Measurements from ENCODE around the gene ACVRL1. TPM values are rescaled to one million over a fixed set of nuclear protein-coding genes. Genes with fewer than 3 reads are reported as not detected.

ACVRL1 gene
- polyA plus RNA-seq, 1 donor (not counting 4 experiments of a cell fraction or from before 2014, with no cell fraction given): not detected

GRCh38 chr12:51942501-51943000 lies 35.2 kb downstream of the ACVRL1 start:
- peaks cover 34% of the 10 kb centered on the region for H3K4me1 ChIP-seq (ENCODE audit: control insufficient read depth, extremely low read depth, insufficient read depth, low read length)
- H3K79me2 ChIP-seq (ENCODE audit: control insufficient read depth, insufficient read depth, low read length): no peaks in the 10 kb centered on the region
- H3K36me3 ChIP-seq (ENCODE audit: control insufficient read depth in 2 of 2, extremely low read depth in 1 of 2, insufficient read depth in 2 of 2, low read length in 2 of 2): no peaks in the 10 kb centered on the region
- H3K9ac ChIP-seq (ENCODE audit: control insufficient read depth, extremely low read depth, insufficient read depth, low read length): no peak overlapping the region
- no peaks in the 10 kb centered on the region for H4K20me1 ChIP-seq (ENCODE audit: control insufficient read depth, extremely low read depth, insufficient read depth, low read length)
- FAIRE-seq: peak; percentile 53
- no peak overlapping the region for H2AFZ ChIP-seq (ENCODE audit: control insufficient read depth, low read length)
- no peak overlapping the region for H3K4me2 ChIP-seq (ENCODE audit: control insufficient read depth, extremely low read depth, insufficient read depth, low read depth, low read length)
- no peaks in the 10 kb centered on the region for H3K27me3 ChIP-seq (ENCODE audit: control insufficient read depth, extremely low read depth, insufficient read depth, low read length)
- no peak for DNase-seq (ENCODE audit: low read depth, low spot score)
- peak overlapping the region; percentile 55 for H3K27ac ChIP-seq (ENCODE audit: control insufficient read depth, insufficient read depth, low read length)
- no peak overlapping the region for H3K4me3 ChIP-seq (ENCODE audit: control insufficient read depth in 2 of 3, extremely low read depth in 1 of 3, insufficient read depth in 2 of 3, low read depth in 1 of 3, low read length in 3 of 3)
- H3K9me1 ChIP-seq (ENCODE audit: control insufficient read depth, extremely low read depth, insufficient read depth, low read length): no peaks in the 10 kb centered on the region
- H3K9me3 ChIP-seq (ENCODE audit: control insufficient read depth, low read depth, low read length): no peaks in the 10 kb centered on the region
- dilution Hi-C loops (cut with MboI; ENCODE audit: extremely low pct_ligation_motif_present, low sequenced_read_pairs): no loop called here
- TF ChIP-seq EZH2 (IDR thresholded peaks at IDR 0.05; ENCODE audit: low read length): no peak
- no peak for TF ChIP-seq CTCF (optimal IDR thresholded peaks at IDR 0.05 in 1 of 3, IDR thresholded peaks at IDR 0.05 in 1 of 3, conservative IDR thresholded peaks at IDR 0.05 in 1 of 3; ENCODE audit: extremely low read depth in 1 of 3, insufficient read depth in 2 of 3, low read length in 3 of 3)

GRCh38 chr12:51943346-51943745 lies 36.0 kb downstream of the ACVRL1 start:
- DNase-seq (ENCODE audit: low read depth, low spot score): no peak
- H3K9me3 ChIP-seq (ENCODE audit: control insufficient read depth, low read depth, low read length): no peaks in the 10 kb centered on the region
- H4K20me1 ChIP-seq (ENCODE audit: control insufficient read depth, extremely low read depth, insufficient read depth, low read length): no peaks in the 10 kb centered on the region
- no peak overlapping the region for H2AFZ ChIP-seq (ENCODE audit: control insufficient read depth, low read length)
- H3K79me2 ChIP-seq (ENCODE audit: control insufficient read depth, insufficient read depth, low read length): no peaks in the 10 kb centered on the region
- H3K9me1 ChIP-seq (ENCODE audit: control insufficient read depth, extremely low read depth, insufficient read depth, low read length): no peaks in the 10 kb centered on the region
- no peak for TF ChIP-seq CTCF (optimal IDR thresholded peaks at IDR 0.05 in 1 of 3, IDR thresholded peaks at IDR 0.05 in 1 of 3, conservative IDR thresholded peaks at IDR 0.05 in 1 of 3; ENCODE audit: extremely low read depth in 1 of 3, insufficient read depth in 2 of 3, low read length in 3 of 3)
- TF ChIP-seq EZH2 (IDR thresholded peaks at IDR 0.05; ENCODE audit: low read length): no peak
- H3K4me1 ChIP-seq (ENCODE audit: control insufficient read depth, extremely low read depth, insufficient read depth, low read length): peaks cover 32% of the 10 kb centered on the region
- dilution Hi-C loops (cut with MboI; ENCODE audit: extremely low pct_ligation_motif_present, low sequenced_read_pairs): no loop called here
- no peak for FAIRE-seq
- H3K4me3 ChIP-seq (ENCODE audit: control insufficient read depth in 2 of 3, extremely low read depth in 1 of 3, insufficient read depth in 2 of 3, low read depth in 1 of 3, low read length in 3 of 3): no peak overlapping the region
- H3K9ac ChIP-seq (ENCODE audit: control insufficient read depth, extremely low read depth, insufficient read depth, low read length): no peak overlapping the region
- H3K36me3 ChIP-seq (ENCODE audit: control insufficient read depth in 2 of 2, extremely low read depth in 1 of 2, insufficient read depth in 2 of 2, low read length in 2 of 2): no peaks in the 10 kb centered on the region
- H3K4me2 ChIP-seq (ENCODE audit: control insufficient read depth, extremely low read depth, insufficient read depth, low read depth, low read length): no peak overlapping the region
- H3K27ac ChIP-seq (ENCODE audit: control insufficient read depth, insufficient read depth, low read length): no peak overlapping the region
- H3K27me3 ChIP-seq (ENCODE audit: control insufficient read depth, extremely low read depth, insufficient read depth, low read length): no peaks in the 10 kb centered on the region

Data from keratinocyte (primary cell).